Limb (tissue), 2 donors: ENCODE results near the gene ZNF613.
A peak's percentile ranks its signal among the peaks of the same experiment; 100 is the strongest.
"Not testable (repeated sequence)": the region's sequence is repeated elsewhere in the genome, so short reads cannot be mapped to it uniquely, and the experiment has no call there.

Experiments used
- DNase-seq, 2 donors: peaks; one replicate each; pipeline ENCODE4 v3.0.0-alpha.2; 2016; ENCODE audit errors: extremely low spot score in 2 of 2

Gene ZNF613

GRCh38 chr19:51926784-51927741, at the start of gene ZNF613:
Gene ZNF613 (plus strand): TSS chr19:51927472. CDS start chr19:51936221, 8,749 bp downstream.
- peak; percentile 92 to 95 for DNase-seq

- DNase-seq, result no peak
Observed at GRCh38 chr19:51882518-51882917, 44.8 kb upstream of the ZNF613 start.

GRCh38 chr19:51884713-51885112, 42.6 kb upstream of the ZNF613 start:
- DNase-seq, result no peak

- DNase-seq, result peak; percentile 92 to 94
Observed at GRCh38 chr19:51887522-51888498, 39.5 kb upstream of the ZNF613 start, which contains the start of gene ZNF577. Gene ZNF577 (minus strand): TSS chr19:51887951. CDS start chr19:51880382, 7,569 bp downstream.

GRCh38 chr19:51889934-51890333, 37.3 kb upstream of the ZNF613 start:
- DNase-seq, result no peak

GRCh38 chr19:51891193-51891747, 36.0 kb upstream of the ZNF613 start:
- DNase-seq, result no peak

- DNase-seq, result no peak
Observed at GRCh38 chr19:51901860-51902259, 25.4 kb upstream of the ZNF613 start.

- DNase-seq, result no peak
Observed at GRCh38 chr19:51903192-51903591, 24.1 kb upstream of the ZNF613 start.

- DNase-seq, result peak; percentile 87 to 89
Observed at GRCh38 chr19:51904331-51905165, 22.7 kb upstream of the ZNF613 start, which contains the start of gene ZNF649. Gene ZNF649 (minus strand): TSS chr19:51905017. CDS start chr19:51900107, 4,910 bp downstream.

- no peak for DNase-seq
Observed at GRCh38 chr19:51905206-51905605, 22.1 kb upstream of the ZNF613 start.

GRCh38 chr19:51905639-51906038, 21.6 kb upstream of the ZNF613 start:
- DNase-seq, result not testable (repeated sequence)

- DNase-seq, result not testable (repeated sequence)
Observed at GRCh38 chr19:51906108-51906507, 21.2 kb upstream of the ZNF613 start.

- DNase-seq, result not testable (repeated sequence)
Observed at GRCh38 chr19:51907981-51908380, 19.3 kb upstream of the ZNF613 start.

GRCh38 chr19:51915324-51915867, 11.9 kb upstream of the ZNF613 start:
- DNase-seq, result no peak

GRCh38 chr19:51916167-51916566, 11.1 kb upstream of the ZNF613 start:
- no peak for DNase-seq

- DNase-seq, result no peak
Observed at GRCh38 chr19:51919606-51920005, 7.7 kb upstream of the ZNF613 start.

GRCh38 chr19:51921949-51922348, 5.3 kb upstream of the ZNF613 start:
- DNase-seq, result no peak

- no peak for DNase-seq
Observed at GRCh38 chr19:51926426-51926783, 867 bp upstream of the ZNF613 start.

GRCh38 chr19:51927859-51928258, 587 bp downstream of the ZNF613 start:
- no peak for DNase-seq

GRCh38 chr19:51931921-51932320, 4.6 kb downstream of the ZNF613 start:
- no peak for DNase-seq
